GM21786 (cell line): ENCODE results near the gene MAF.

Experiments
- ATAC-seq: cut with Tn5 transposase; IDR thresholded peaks from one replicate; pipeline ENCODE4 v1.9.1; 2021; ENCODE audit not compliant: unreplicated experiment

The MAF gene

DNA sequence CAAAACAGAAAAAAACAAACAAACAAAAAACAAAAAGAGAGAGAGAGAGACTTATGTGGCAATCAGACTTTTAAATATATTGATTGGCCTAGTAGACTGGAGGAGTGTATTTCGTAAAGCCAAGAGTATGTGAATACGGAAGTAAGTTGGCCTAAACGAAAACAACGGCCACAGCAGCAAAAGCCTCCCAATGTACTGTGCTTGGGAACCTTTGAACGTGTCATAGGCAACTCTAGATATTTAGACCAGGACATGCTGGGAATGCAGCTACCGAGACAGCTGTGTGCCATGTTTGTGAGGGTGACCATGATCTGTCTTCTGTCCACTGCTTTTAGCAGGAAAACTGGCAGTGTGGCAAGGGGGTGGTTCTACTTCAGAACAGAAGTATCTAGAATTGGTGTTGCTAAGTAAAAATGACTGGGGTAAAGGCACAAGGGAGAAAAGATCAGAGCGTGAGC is 7.4 kb downstream of the MAF start:
- ATAC-seq = no peak

DNA sequence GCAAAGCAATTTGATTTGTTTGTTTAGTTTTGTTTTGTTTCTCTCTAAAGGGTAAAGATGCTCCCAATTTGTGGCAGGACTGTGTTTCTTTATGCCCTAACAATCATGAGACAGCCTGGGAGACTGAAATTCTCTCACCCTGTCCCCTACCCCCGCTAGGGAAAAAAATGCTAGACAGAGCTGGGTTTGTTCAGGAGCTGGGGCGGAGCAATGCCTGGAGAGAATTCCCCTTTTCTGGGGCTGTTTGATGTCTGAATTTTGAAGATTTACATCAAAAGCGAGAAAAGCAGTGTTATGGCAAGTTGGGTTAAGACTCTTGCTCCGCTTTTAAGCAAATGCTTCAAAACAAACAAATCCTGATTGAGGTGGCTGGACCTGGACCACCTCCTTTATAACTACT is 8.4 kb downstream of the MAF start:
- ATAC-seq = no peak

DNA sequence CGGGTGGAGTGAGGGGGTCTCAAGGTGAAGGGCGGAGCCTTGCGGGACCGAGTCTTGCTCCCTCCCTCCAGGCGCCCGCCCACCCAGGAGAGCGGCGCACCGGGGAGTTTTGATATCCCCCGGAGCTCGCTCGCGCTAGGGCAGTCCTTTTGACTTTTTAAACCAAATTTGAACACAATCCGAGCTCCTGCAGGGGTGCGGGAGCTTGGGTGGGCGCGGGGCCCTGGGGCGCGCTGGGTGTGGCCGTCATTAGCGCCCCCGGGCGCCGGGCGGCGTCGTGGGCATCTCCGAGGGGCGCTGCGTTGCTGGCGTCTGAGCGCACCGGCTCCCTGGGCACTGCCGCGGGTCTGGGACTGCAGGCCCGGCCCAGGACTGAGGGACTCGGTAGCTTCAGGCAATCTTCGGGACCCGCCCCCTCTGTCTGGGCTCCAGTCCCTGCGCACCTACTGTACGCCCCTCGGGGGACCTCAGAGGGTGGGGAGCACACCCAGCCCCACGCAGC is 10.9 kb downstream of the MAF start:
- ATAC-seq = no peak

DNA sequence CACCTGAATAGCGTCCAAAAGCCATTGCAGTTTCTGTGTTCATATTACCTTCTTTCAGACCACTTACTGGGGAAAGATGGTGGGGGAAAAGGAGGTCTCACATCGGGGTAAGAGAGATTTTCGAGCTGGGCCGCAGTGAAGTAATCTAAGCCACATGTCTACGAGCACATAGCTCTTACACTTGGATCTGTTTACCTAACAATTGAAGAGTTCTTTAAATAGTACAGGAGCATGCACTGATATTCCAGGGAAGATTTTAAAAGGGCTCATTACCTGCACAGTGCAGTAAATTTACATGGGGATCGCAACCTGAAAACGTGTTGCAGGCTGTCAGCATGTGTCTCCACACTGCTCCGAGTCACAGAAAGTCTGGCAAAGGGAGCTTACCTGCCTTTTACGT is 12.6 kb downstream of the MAF start:
- ATAC-seq = no peak

DNA sequence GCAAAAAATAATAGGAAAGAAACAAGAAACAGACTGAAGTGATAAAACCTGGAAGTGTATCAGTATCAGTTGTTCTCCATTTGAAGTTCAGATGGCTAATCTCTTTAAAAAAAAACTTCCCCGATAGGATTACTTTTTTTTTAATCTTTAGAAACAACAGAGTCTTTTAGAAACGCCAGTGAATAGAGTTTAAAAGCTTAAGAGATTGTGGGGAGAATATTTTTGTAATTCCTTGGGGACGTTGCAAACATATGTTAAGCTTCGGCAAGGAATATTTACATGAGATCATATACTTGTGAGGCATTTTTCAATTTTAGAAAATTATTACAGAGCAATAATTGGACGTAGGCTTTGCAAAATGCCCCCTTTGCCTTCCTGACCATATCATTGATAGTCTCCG is 13.2 kb downstream of the MAF start:
- no peak for ATAC-seq

DNA sequence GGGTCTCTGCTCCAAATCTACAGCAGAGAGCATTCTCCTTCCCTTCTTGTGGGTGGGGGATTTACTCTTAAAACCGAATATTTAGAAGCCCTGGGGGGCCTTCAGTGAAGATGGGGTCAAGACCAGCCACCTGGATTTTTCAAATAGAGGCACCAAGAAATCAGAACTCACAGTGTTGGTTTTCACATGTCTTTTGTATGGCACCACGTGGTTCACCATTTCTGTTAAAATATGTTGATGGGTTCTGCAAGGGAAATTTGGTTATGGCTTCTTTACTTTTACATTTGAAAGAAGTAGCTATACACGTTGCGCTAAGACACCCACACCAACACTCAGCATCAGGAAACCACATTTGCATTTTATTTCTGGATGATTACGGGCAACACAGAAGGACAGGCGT is 17.7 kb downstream of the MAF start:
- no peak for ATAC-seq

DNA sequence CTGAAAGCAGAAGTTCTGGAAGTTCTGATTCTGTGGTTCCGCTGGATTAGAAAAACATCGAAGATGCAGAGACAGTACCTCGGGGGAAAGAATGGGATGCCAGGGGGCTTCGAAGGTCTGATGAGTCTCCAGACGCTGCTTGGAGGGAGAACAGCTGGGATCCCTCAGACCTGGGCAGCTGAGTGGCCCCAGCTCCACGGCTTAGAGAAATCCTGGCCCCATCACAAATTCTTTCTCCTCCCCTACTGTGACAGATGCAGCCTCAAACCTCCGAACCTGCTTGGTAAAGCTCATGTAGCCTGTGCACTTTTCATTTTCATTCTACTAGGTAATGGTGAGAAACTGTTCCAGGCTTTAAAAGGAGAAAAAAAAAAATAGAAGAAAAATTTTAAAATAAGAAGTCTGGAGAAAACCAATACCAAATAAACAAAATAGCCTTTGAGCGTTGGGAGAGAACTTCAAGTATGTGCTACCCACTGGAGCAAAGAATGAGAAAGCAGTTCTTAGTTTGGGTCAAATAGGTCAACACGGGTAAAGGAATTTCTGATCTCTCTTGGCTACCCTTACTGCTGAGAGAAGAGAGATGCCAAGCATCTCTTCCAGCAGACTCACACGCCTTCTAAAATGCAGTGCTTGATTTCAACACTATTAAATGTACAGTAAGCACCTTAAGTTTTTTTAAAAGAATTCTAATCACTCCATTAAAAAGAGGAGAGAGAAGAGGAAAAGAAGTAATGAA is 19.9 kb downstream of the MAF start:
- ATAC-seq = no peak

DNA sequence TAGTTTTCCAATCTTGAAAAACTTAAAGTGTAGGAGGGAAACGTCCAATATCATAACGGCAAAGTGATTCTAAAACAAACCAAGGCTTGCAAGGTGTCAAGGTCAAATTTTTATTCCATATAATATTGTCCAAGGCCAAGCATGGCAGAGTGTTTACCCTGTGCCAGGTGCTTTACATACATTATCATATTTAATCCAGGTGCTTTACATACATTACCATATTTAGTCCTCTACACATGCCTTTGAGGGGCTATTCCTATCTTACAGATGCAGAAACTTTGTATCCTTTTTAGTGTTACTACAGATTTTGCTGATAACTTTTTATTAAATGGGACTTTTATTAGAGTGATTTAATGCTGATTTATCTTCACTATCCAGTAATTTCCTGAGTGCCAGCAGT is 23.9 kb downstream of the MAF start:
- ATAC-seq = no peak

DNA sequence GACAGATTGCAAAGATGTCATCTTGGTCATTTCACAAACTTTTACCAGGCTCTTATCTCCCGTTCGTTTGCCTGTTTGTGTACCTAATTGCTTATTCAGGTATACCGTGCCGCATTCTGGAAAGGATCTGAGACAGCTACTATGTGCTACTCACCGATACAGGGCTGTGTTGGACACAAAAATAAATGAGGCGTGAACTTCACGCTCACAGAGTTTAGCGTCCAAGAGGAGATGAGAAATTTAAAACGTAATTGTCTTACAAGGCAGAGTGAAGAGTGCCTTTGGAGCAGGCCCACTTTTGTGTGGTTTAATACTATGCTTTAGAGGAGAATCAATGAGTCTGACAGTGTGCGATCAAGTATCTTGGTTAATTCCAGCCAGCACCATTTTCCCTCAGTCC is 26.7 kb downstream of the MAF start:
- no peak for ATAC-seq

DNA sequence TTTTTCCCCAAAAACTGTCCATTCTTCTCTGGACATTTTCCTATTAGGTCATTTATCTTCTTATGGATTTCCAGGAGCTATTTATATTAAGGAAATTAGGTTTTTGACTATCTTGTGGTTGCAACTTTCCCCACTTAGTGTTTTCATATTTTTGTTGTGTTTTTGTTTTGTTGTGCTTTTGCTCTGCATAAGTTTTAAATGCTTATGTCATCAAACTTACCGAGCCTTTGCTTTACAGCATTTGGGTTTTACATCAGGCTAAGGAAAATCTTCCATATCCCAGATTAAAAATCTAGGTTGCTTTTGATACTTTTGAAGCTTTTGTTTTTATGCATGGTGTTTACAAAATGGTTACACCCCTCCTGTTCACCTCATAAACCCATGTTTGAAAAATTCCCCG is 27.5 kb downstream of the MAF start:
- no peak for ATAC-seq

DNA sequence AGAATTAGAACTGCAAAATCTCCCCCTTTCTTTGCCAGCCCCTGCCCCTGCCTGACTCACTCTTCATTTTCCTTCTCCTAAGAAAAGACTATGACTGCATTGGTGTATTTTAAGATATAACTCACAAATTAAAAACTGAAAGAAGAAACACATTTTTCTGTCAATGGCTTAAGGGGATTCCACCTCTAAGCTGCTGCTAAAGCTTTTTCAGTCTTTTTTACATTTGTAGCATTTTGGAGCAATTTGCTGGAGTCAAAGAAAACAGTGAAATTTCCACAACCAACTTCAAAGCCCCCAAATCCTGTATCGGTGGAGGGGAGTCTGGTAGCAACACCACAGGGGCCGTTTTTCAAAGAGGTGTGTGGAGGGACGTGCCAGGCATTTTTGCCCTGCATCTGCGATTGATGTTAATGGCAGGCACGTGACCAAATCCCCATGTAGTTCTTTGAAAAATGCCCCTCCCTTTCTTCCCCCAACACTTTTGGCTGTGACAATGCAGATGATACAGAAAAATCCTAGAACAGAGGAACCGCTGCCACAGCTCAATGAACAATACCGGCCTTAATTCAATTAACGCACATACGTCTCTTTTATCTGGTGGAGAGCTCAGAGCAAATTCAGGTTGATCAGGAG is 28.5 kb downstream of the MAF start:
- no peak for ATAC-seq

DNA sequence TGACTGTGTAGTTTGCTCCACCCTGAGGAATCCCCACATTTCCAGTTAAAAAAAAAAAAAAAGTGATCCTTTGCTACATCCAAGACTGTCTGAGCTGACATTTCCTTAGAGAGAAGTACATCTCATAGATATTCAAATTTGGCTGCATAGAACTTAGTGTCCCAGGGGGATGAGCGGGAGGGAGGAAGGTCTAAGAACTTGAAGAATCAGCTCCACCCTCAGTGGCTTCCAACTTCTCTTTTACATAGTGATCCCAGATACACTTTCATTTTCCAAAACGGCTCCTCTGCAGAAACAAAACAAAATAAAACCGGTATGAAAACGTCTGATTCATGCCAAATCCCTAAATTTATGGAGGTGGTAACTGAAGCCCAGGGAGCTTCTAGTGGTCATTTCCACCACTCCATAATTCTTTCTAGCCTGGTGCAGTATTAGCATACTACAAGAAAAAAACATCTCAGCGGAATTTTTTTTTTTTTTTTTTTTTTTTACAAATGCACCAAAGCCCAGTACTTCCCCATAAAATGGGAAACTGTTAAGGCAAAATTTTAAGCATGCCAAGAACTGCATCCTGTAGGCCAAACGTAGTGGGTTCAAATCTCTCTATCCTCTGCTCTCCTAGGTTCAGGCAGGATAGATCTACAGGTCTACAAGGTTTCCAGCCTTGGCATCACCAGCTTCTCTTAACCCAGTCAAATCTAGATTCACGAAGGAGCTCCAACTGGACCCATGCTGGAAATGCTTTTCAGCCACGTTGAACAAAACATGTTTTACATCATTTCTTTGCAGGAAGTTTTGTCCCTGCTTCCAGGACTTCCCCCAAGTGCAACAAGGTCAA is 29.3 kb downstream of the MAF start:
- no peak for ATAC-seq

DNA sequence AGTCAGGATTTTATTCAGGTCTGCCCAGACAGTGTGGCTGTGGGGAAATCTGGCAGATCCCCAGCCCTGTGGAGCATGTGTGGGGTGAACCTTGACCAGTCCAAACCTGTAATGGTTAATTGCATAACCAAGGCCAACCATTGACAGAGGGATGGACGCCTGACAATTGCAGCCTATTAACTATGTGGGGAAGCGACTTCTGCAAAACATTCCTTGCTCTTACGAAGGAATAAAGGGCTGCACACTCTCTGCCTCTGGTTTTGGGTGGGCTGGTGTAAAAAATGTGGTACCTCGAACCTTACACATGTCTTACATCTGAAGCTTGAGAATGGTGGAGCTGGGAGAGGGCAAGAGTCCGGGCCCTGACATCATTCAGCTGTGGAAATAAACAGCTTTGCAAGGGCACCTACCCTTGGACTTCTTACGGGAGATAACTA is 35.8 kb downstream of the MAF start:
- ATAC-seq = no peak

DNA sequence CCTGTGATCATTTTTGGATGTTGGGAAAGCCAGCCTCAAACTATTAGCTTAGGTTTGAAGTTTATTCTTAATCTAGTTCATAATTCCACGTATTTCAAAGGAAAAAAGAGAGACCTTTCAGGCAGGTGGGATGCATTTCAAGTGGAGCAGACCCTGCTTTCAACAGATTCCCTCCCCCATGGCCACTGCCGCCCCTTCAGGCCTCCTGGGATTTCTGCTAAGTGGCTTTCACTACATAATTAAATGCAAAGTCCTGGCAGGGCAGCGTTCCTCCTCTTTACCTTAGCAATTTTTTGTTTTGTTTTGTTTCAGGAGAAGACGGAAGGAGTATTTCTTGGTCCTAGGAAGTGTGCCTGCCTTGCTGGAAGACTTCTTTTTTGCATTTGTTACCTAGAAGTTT is 36.6 kb downstream of the MAF start:
- no peak for ATAC-seq

DNA sequence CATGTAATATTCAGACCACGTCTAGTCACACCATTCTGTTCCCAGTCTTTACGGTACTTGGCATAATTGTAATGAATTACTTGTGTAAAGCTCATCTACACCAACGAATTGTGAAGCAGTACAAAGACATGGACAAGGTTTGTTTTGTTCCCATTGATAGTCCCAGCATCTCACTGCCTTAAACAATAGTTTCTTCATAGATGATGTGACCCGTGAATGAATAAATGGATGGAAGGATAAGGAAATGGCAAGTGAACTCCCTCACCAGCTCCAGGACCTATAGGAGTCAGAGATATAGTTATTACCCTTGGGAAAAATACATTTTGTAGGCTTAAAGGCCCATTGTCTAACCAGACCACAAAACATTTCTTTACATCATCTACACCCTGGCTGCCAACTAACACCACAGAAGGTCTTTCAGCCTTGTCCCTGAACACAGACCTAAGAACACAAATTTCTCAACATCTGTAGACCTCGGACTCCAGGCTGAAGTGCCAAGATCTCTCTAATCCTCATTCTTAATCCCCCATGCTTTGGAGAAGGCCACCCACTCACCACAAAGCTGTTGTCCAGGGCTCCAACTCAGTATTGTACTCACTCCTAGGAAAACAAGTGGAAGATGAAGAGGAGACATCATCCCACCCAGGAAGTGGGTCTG is 38.2 kb downstream of the MAF start:
- ATAC-seq = no peak

DNA sequence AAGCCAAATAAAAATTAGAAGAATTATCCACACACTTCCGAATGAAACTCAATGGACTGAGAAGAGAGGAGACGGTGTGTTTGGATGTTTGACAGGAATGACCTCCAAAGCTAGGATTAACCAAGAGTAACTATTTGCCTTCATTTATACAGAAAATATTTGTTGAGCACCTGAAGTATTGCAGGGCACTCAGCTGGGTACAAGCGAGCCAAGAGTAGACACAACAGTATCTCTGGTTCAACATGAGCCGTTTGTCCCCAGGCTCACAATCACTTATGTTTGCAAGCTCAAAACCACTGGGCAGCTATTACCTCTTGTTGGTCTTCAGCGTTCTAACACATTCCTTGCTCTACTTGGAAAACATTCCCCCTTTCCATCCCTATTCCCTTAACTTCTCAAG is 38.8 kb downstream of the MAF start:
- no peak for ATAC-seq

DNA sequence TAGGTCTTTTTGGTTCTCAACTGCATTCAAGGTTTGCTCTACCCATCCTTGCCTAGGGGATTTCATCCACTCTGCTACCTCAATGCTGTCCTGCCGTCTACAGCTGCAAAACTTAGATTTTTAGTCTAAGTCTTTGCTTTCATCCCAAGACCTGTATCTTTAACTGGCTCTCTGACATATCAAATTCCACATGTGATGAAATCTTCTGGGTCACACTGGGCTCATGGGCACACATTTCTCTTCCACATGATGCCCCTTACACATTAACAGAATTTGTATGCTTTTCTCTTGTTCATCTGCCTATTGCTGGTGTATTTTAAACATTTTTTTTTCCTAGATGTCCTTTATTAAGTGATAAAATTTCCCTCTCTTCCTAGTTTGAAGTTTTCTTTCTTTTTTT is 39.6 kb downstream of the MAF start:
- ATAC-seq = no peak

DNA sequence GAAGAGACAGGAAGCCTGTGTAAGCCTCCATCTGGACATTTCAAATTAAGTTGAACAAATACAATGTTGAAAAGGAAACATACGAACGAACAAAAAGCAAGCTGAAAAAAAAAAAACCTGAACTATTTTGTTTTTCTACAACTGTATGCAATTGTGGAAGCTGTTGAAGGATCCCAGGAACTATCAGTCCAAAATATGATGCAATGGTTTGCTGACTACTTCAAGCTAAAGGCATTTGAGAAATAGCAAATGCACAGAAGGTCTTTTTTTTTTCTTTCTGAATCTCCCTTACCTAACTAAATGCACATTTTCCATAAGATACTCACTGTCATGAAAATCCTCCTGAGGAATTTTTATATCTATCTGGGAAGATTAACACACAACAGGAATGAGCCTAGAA is 40.2 kb downstream of the MAF start:
- no peak for ATAC-seq

DNA sequence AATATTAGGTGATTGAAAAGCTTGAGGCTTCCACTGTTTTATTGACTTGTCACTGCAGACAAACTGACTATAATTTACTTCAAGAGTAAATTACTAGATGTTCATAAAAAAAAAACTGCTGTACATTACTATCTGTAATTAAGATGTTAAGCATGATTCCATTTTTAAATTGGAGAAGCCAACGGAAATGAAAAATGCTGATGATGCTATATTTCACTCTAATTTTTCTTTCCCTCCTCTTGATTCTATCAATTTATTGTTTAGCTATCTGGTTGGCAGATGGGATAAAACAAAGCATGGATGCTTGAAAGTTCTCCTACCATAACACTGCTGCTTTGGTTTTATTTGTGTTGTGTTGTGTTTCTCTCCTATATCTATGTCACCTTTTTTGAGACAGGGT is 41.0 kb downstream of the MAF start:
- ATAC-seq = no peak

DNA sequence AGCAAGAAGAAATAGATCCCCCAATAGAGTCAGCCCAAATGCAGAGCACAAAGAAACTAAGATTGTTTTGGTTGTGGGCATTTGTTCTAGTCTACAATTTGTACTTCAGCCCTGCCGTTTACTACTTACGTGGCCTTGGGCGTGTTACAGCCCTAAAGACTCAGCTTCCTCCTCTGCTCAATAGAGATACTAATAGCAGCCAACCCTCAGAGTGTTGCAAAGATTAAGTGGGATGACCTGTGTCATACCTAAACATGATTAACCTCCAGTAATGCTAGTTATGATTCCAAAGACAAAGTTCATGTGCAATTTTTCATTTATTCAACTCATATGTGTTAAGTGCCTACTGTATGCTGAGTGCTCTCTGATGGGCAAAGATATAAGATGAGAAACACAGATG is 43.1 kb downstream of the MAF start:
- ATAC-seq = no peak

DNA sequence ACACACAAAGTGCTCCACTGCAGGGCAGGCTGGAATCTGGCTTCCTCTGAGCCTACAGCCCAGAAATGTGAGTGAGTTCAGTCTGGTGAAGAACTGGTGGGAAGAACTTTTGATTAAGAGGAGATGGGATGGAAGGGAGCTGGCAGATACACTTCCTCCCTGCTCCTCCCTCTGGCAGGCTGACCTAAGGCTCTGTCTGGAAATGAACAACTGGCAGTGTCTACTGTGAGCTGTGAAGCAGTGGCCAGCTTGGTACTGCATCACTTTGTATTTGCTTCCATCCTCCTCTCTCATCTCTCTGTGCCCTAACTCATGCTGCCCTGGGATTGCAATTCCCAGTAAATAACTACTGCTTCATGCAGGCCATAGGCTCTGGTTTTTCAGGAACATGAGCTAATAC is 45.6 kb downstream of the MAF start:
- ATAC-seq = no peak
